ENCODE measurements around the gene RGS10. TPM values are rescaled to one million over a fixed set of nuclear protein-coding genes. Genes with fewer than 3 reads are reported as not detected.

The RGS10 gene
- total RNA-seq, 1 experiment from 2014 or later: 22.6 TPM

DNA sequence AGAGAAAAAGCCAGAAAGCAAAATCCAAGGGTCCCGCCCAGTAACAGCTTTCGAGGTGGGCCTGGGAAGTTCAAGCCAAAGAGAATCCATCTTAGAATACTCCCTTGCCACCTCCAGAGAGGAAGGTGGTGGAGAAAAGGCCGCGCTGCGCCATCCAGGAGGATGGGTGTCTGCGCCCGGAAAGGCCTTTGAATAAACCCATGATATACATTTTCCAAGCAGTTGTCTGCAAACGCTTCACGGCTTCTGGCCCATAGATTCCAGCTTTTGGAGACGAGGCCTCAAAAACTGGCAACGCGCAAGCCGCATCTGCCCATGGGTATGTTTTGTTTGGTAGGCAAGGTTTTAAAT, 17.8 kb downstream of the RGS10 start:
- peaks cover 8% of the 10 kb centered on the region; the same call in 1 of the 2 replicates for H3K4me1 Mint-ChIP-seq
- no peak overlapping the region for H3K4me3 Mint-ChIP-seq
- no peak for TF ChIP-seq ZNF416 (CRISPR knock-in tag; IDR thresholded peaks at IDR 0.05)
- TF ChIP-seq, protein P1, sequence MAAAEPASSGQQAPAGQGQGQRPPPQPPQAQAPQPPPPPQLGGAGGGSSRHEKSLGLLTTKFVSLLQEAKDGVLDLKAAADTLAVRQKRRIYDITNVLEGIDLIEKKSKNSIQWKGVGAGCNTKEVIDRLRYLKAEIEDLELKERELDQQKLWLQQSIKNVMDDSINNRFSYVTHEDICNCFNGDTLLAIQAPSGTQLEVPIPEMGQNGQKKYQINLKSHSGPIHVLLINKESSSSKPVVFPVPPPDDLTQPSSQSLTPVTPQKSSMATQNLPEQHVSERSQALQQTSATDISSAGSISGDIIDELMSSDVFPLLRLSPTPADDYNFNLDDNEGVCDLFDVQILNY (CRISPR knock-in tag; IDR thresholded peaks at IDR 0.05): no peak
- TF ChIP-seq PRRX2 (CRISPR knock-in tag; IDR thresholded peaks at IDR 0.05): no peak
- TF ChIP-seq, protein P2, sequence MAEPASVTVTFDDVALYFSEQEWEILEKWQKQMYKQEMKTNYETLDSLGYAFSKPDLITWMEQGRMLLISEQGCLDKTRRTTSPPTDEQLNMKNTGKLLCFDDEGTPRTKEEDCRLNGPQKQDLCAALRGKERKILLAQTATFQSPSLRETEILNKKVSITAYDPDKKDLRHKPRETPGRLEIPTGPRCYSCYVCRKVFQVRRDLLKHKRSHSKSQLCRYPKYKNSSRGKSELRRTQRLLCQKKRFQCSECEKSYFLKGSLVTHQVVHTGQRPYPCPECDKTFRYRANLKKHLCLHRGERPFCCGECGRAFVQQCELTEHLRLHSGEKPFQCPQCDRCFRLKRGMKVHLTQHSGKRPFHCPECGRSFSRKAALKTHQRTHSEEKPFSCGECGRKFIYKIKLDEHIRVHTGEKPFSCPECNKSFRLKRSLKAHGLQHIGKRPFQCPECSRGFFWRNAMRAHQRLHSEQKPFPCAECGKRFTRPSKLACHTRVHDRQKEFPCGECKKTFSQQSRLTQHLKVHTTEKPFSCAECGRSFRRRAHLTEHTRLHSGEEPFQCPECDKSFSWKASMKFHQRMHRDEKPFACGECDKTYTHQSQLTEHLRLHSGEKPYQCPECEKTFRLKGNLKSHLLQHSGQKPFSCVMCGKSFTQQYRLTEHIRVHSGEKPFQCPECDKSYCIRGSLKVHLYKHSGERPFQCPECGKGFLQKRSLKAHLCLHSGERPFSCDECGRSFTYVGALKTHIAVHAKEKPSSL (CRISPR knock-in tag; conservative IDR thresholded peaks at IDR 0.05): no peak
- no peak for TF ChIP-seq ZNF396 (CRISPR knock-in tag; IDR thresholded peaks at IDR 0.05; ENCODE audit: borderline replicate concordance)
- no peak for TF ChIP-seq KAT7 (CRISPR knock-in tag; IDR thresholded peaks at IDR 0.05; ENCODE audit: borderline replicate concordance)
- no peak for TF ChIP-seq JAZF1 (CRISPR knock-in tag; IDR thresholded peaks at IDR 0.05)
- TF ChIP-seq CREB1 (CRISPR knock-in tag; IDR thresholded peaks at IDR 0.05): no peak
- TF ChIP-seq ZBTB21 (CRISPR knock-in tag; IDR thresholded peaks at IDR 0.05; ENCODE audit: borderline replicate concordance): no peak
- TF ChIP-seq, protein P3, sequence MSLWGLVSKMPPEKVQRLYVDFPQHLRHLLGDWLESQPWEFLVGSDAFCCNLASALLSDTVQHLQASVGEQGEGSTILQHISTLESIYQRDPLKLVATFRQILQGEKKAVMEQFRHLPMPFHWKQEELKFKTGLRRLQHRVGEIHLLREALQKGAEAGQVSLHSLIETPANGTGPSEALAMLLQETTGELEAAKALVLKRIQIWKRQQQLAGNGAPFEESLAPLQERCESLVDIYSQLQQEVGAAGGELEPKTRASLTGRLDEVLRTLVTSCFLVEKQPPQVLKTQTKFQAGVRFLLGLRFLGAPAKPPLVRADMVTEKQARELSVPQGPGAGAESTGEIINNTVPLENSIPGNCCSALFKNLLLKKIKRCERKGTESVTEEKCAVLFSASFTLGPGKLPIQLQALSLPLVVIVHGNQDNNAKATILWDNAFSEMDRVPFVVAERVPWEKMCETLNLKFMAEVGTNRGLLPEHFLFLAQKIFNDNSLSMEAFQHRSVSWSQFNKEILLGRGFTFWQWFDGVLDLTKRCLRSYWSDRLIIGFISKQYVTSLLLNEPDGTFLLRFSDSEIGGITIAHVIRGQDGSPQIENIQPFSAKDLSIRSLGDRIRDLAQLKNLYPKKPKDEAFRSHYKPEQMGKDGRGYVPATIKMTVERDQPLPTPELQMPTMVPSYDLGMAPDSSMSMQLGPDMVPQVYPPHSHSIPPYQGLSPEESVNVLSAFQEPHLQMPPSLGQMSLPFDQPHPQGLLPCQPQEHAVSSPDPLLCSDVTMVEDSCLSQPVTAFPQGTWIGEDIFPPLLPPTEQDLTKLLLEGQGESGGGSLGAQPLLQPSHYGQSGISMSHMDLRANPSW (CRISPR knock-in tag; conservative IDR thresholded peaks at IDR 0.05; ENCODE audit: low read depth): no peak
- no peak for TF ChIP-seq CBFB (CRISPR knock-in tag; IDR thresholded peaks at IDR 0.05; ENCODE audit: low read depth)
- TF ChIP-seq, protein P4, sequence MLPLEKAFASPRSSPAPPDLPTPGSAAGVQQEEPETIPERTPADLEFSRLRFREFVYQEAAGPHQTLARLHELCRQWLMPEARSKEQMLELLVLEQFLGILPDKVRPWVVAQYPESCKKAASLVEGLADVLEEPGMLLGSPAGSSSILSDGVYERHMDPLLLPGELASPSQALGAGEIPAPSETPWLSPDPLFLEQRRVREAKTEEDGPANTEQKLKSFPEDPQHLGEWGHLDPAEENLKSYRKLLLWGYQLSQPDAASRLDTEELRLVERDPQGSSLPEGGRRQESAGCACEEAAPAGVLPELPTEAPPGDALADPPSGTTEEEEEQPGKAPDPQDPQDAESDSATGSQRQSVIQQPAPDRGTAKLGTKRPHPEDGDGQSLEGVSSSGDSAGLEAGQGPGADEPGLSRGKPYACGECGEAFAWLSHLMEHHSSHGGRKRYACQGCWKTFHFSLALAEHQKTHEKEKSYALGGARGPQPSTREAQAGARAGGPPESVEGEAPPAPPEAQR (CRISPR knock-in tag; IDR thresholded peaks at IDR 0.05): no peak
- TF ChIP-seq, protein P5, sequence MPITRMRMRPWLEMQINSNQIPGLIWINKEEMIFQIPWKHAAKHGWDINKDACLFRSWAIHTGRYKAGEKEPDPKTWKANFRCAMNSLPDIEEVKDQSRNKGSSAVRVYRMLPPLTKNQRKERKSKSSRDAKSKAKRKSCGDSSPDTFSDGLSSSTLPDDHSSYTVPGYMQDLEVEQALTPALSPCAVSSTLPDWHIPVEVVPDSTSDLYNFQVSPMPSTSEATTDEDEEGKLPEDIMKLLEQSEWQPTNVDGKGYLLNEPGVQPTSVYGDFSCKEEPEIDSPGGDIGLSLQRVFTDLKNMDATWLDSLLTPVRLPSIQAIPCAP (CRISPR knock-in tag; IDR thresholded peaks at IDR 0.05): no peak
- DNase-seq (ENCODE audit: low spot score) (no peak), ATAC-seq (no peak)
- H3K36me3 Mint-ChIP-seq: no peaks in the 10 kb centered on the region
- no peaks in the 10 kb centered on the region for H3K27me3 Mint-ChIP-seq (ENCODE audit: low read depth)
- ChIA-PET CTCF (interaction anchor here (1.2 kb wide), 1 partner anchor 326 kb away, joined by 3 read pairs; no protein-coding TSS in a partner anchor), POLR2A (no interaction called here)
- H3K27ac Mint-ChIP-seq: no peak overlapping the region
- no peaks in the 10 kb centered on the region for H3K9me3 Mint-ChIP-seq

DNA sequence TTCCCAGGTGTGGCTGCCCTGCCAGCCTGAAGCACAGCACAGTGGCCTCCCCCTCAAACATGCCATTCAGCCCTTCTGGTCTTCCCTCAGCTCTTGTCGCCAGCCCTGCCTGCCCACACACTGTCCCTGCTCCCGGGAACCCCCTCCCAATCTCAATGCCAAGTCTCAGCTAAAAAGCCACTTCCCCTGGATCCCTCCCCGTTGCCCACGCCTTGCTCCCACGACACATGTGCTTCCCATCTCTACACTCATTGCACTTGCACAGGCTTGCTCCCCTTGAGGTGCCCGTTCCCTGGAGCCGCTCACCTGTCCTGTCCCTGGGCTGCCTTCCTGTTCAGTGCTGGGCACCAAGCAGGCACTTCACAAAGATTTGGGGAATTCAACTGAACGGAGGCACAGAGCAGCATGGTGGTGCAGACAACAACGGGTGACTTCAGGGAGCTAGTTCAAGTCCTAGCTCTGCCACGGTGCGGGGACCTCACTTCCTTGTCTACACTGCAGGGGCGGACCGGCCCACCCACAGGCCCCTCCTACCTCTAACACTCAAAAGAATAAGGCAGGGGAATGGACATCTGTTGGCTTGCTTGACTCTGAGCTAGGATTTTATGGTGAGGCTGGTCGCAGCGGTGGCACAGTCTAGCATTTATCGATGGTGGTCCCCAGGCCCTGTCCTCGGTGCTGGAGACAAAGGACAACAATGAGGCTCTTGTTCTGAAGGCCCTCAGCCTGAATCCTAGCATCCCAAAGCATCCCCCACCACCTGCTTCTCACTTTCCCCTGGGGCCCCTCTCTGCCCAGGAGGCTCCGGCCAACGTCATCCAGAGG, 18.4 kb downstream of the RGS10 start:
- Mint-ChIP-seq H3K36me3 (no peaks in the 10 kb centered on the region), H3K27me3 (ENCODE audit: low read depth) (no peaks in the 10 kb centered on the region), H3K9me3 (no peaks in the 10 kb centered on the region), H3K4me1 (peaks cover 8% of the 10 kb centered on the region; the same call in 1 of the 2 replicates), H3K4me3 (no peak overlapping the region), H3K27ac (peak overlapping the region; percentile 30; the same call in 1 of the 2 replicates)
- DNase-seq (ENCODE audit: low spot score) (no peak), ATAC-seq (no peak)
- CTCF ChIA-PET: interaction anchor here (0.5 to 1.2 kb wide), 2 partner anchors 316 to 326 kb away, joined by 3 read pairs; no protein-coding TSS in a partner anchor
- POLR2A ChIA-PET: no interaction called here
- no peak for TF ChIP-seq ZBTB21 (CRISPR knock-in tag; IDR thresholded peaks at IDR 0.05; ENCODE audit: borderline replicate concordance)
- TF ChIP-seq, protein P6, sequence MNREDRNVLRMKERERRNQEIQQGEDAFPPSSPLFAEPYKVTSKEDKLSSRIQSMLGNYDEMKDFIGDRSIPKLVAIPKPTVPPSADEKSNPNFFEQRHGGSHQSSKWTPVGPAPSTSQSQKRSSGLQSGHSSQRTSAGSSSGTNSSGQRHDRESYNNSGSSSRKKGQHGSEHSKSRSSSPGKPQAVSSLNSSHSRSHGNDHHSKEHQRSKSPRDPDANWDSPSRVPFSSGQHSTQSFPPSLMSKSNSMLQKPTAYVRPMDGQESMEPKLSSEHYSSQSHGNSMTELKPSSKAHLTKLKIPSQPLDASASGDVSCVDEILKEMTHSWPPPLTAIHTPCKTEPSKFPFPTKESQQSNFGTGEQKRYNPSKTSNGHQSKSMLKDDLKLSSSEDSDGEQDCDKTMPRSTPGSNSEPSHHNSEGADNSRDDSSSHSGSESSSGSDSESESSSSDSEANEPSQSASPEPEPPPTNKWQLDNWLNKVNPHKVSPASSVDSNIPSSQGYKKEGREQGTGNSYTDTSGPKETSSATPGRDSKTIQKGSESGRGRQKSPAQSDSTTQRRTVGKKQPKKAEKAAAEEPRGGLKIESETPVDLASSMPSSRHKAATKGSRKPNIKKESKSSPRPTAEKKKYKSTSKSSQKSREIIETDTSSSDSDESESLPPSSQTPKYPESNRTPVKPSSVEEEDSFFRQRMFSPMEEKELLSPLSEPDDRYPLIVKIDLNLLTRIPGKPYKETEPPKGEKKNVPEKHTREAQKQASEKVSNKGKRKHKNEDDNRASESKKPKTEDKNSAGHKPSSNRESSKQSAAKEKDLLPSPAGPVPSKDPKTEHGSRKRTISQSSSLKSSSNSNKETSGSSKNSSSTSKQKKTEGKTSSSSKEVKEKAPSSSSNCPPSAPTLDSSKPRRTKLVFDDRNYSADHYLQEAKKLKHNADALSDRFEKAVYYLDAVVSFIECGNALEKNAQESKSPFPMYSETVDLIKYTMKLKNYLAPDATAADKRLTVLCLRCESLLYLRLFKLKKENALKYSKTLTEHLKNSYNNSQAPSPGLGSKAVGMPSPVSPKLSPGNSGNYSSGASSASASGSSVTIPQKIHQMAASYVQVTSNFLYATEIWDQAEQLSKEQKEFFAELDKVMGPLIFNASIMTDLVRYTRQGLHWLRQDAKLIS (CRISPR knock-in tag; IDR thresholded peaks at IDR 0.05; ENCODE audit: borderline replicate concordance): no peak
- TF ChIP-seq, protein P7, sequence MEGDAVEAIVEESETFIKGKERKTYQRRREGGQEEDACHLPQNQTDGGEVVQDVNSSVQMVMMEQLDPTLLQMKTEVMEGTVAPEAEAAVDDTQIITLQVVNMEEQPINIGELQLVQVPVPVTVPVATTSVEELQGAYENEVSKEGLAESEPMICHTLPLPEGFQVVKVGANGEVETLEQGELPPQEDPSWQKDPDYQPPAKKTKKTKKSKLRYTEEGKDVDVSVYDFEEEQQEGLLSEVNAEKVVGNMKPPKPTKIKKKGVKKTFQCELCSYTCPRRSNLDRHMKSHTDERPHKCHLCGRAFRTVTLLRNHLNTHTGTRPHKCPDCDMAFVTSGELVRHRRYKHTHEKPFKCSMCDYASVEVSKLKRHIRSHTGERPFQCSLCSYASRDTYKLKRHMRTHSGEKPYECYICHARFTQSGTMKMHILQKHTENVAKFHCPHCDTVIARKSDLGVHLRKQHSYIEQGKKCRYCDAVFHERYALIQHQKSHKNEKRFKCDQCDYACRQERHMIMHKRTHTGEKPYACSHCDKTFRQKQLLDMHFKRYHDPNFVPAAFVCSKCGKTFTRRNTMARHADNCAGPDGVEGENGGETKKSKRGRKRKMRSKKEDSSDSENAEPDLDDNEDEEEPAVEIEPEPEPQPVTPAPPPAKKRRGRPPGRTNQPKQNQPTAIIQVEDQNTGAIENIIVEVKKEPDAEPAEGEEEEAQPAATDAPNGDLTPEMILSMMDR (IDR thresholded peaks at IDR 0.05): no peak

Measured in WTC11 (cell line).